Adrenal gland (tissue), 12 donors: ENCODE measurements around the gene GATA1. TPM values are rescaled to one million over a fixed set of nuclear protein-coding genes. Genes with fewer than 3 reads are reported as not detected.

Experiments
- DNase-seq, 7 donors: peaks; one replicate each; pipeline ENCODE4 v3.0.0-alpha.2; 2019 to 2020
- H3K27ac ChIP-seq, 5 donors: fragments of 200-600 bp; sonication (generic) in 4 of 5; 1 replicate in 3 of 5; 2 replicates in 2 of 5; pipeline versions ENCODE4 v1.5.1 to v1.8.0; 2016 to 2020; ENCODE audit warnings: mild to moderate bottlenecking in 1 of 5
- H3K27me3 ChIP-seq: fragments of 200-600 bp; 2 replicates; pipeline ENCODE4 v1.8.0; 2021
- H3K36me3 ChIP-seq, 2 donors: fragments of 200-600 bp; replicated peaks in 1 of 2; 1 replicate in 1 of 2; 2 replicates in 1 of 2; pipeline versions ENCODE4 v1.5.1 to v1.8.0; 2018 to 2022
- H3K4me1 ChIP-seq, 2 donors: fragments of 200-600 bp; replicated peaks in 1 of 2; 1 replicate in 1 of 2; 2 replicates in 1 of 2; pipeline versions ENCODE4 v1.5.1 to v1.8.0; 2018 to 2021
- H3K4me3 ChIP-seq, 4 donors: fragments of 200-600 bp; sonication (generic) in 3 of 4; one replicate each; pipeline ENCODE4 v1.5.1; 2016 to 2018
- H3K9me3 ChIP-seq, 3 donors: fragments of 200-600 bp; sonication (generic) in 1 of 3; replicated peaks in 1 of 3; 1 replicate in 2 of 3; 2 replicates in 1 of 3; pipeline versions ENCODE4 v1.5.1 to v1.8.0; 2016 to 2021
- POLR2A ChIP-seq, 2 donors: fragments of 450-650 bp; IDR thresholded peaks; one replicate each; pipeline ENCODE4 v1.6.1; 2017; ENCODE audit warnings: antibody characterized with exemption in 2 of 2, mild to moderate bottlenecking in 2 of 2, moderate library complexity in 1 of 2
- WGBS, 4 donors: extraction: QIAGEN DNeasy Blood & Tissue Kit in 2 of 4; methylation state at CpG; one replicate each; pipeline versions ENCODE4 v1.1.5 to v1.1.7; 2013 to 2017; 5-methylcytosine and 5-hydroxymethylcytosine counted together
- intact Hi-C, 2 donors: fragments of 100-400 bp; cut with DNase I; formaldehyde crosslinking; loops; one replicate each; pipeline versions ENCODE4 v1.14.1 to v1.15.0; 2022 to 2023
- polyA plus RNA-seq, 3 donors: library from polyadenylated mRNA; stranded (reverse); fragments of 200-250 nt in 2 of 3; fragments of 350-450 nt in 1 of 3; fragmentation: Illumina TruSeq in 1 of 3; extraction: RNeasy Lipid Tissue Mini Kit (QIAGEN cat#74804) in 1 of 3; gene quantifications; one replicate each; pipeline ENCODE4 v1.2.3, GENCODE V29; 2013 to 2014
- total RNA-seq, 9 donors: library from RNA; depleted of rRNA in 4 of 9; stranded (reverse); fragments of >200 nt in 4 of 9; fragments of 120-200 nt in 1 of 9; fragmentation: NEBNext Ultra II Directional in 1 of 9; extraction: Animal tissue kit (Norgen Biotek cat#: 25700) in 1 of 9; gene quantifications; one replicate each; pipeline versions ENCODE4 v1.1.0 to v1.2.4, GENCODE V29; 2013 to 2023
- TF ChIP-seq, protein P1 (sequence below), 6 experiments: fragments of 450-650 bp in 4 of 6; fragments of 200-600 bp in 2 of 6; sonication (generic) in 1 of 6; IDR thresholded peaks; 1 replicate in 5 of 6; 2 replicates in 1 of 6; pipeline versions ENCODE4 v1.5.1 to v1.8.0; 2016 to 2021; ENCODE audit warnings: antibody characterized with exemption in 6 of 6, mild to moderate bottlenecking in 2 of 6, moderate library complexity in 1 of 6
- donor health status: healthy with polysubstance abuse.
- donor health status: Bipolar disorder and iron deficiency.
- donor health status: DM: yes; HTN: yes; CAD: no.
- donor health status: DM: no; HTN: no; CAD: no.
- donor health status: DM: no; HTN: no; CAD: no.
- donor health status: DM: yes; HTN: yes; CAD: no.

GATA1 gene
- total and polyA plus RNA-seq, 12 donors = 0.27 to 0.43 (median 0.33) TPM; not detected in 9

DNA sequence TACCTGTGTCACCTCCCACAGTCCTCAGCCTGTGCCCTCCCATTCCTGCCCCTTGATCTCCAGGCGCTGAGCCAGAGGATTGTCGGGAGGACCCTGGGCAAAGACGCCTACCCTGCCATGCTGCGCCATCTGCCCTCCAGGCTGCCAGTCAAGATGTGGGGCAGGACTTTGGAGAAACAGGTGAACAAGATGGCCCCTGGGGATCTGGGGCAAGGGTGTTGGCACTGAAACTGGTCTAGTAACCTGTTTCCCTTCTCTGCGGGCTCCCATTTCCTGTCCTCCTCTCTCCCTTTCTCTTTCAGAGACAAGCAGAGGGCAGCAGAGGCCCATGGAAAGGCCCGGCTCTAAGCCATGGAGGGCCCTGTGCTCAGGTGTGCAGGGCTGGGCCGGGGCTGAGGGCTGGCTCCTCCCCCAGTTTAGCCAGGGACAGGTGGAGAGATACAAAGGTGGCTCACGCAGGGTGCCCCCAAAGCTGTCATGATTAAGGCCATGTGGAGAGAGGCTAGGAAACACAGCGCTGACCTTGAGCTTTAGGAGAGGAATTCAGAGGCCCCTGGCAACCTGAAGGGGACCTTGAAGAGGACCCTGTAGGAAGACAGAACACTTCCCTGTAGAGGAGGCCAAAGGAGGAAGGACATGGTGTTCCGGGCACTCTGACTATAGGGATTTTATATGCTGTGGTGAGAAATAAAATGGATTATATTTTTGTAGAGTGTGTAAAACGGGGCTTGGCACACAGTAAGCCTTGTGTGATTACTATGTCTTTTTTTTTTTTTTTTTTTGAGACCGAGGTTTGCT, 24.5 kb upstream of the GATA1 start, which contains the start of gene GLOD5:
GLOD5 (plus strand) TSS at position 74 of the 798 bp plus-strand sequence; CDS start at position 118, 44 bp downstream.
- peak in 4 of 7 donors; percentile 3 to 24 (median 18) for DNase-seq
- intact Hi-C loops = no loop called here
- H3K4me1 ChIP-seq = no peaks in the 10 kb centered on the region

DNA sequence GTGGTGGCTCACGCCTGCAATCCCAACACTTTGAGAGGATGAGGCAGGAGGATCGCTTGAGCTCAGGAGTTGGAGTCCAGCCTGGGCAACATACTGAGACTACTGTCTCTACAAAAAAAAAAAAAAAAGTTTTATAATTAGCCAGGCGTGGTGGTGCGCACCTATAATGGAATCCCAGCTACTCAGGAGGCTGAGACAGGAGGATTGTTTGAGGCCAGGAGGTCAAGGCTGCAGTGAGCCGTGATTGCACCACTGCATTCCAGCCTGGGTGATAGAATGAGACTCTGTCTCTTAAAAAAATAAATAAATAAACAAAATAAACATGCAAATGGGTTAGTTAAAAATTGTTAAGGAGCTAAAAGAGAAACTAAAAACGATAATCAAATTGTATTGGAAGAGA, 17.2 kb upstream of the GATA1 start:
- no peak for TF ChIP-seq POLR2A (IDR thresholded peaks at IDR 0.05)
- TF ChIP-seq, protein P1, sequence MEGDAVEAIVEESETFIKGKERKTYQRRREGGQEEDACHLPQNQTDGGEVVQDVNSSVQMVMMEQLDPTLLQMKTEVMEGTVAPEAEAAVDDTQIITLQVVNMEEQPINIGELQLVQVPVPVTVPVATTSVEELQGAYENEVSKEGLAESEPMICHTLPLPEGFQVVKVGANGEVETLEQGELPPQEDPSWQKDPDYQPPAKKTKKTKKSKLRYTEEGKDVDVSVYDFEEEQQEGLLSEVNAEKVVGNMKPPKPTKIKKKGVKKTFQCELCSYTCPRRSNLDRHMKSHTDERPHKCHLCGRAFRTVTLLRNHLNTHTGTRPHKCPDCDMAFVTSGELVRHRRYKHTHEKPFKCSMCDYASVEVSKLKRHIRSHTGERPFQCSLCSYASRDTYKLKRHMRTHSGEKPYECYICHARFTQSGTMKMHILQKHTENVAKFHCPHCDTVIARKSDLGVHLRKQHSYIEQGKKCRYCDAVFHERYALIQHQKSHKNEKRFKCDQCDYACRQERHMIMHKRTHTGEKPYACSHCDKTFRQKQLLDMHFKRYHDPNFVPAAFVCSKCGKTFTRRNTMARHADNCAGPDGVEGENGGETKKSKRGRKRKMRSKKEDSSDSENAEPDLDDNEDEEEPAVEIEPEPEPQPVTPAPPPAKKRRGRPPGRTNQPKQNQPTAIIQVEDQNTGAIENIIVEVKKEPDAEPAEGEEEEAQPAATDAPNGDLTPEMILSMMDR (IDR thresholded peaks at IDR 0.05) = no peak
- H3K27ac ChIP-seq = no peak overlapping the region
- no peaks in the 10 kb centered on the region for H3K36me3 ChIP-seq
- WGBS, 4 donors = 75 to 80% (median 78%) methylated on average over 6 of the region's 6 CpGs
- peaks cover 29% of the 10 kb centered on the region for H3K27me3 ChIP-seq
- intact Hi-C loops = no loop called here
- H3K9me3 ChIP-seq = no peaks in the 10 kb centered on the region
- no peak for DNase-seq
- H3K4me1 ChIP-seq = no peaks in the 10 kb centered on the region
- H3K4me3 ChIP-seq = no peak overlapping the region

More for the DNA sequence above, 24.5 kb upstream of the GATA1 start, which contains the start of gene GLOD5:
- Histone ChIP-seq H3K27ac (no peak within 1 kb of the TSS), H3K36me3 (no peaks in the 10 kb centered on the region), H3K4me3 (no peak within 1 kb of the TSS), H3K9me3 (no peaks in the 10 kb centered on the region), H3K27me3 (peaks cover 37% of the 10 kb centered on the region)
- WGBS, 4 donors = 24 to 65% (median 46%) methylated on average over 6 to 12 of the region's 12 CpGs
- TF ChIP-seq POLR2A (IDR thresholded peaks at IDR 0.05) = no peak
- TF ChIP-seq, protein P1 (IDR thresholded peaks at IDR 0.05) = peak in 1 of 6 experiments; percentile 12

DNA sequence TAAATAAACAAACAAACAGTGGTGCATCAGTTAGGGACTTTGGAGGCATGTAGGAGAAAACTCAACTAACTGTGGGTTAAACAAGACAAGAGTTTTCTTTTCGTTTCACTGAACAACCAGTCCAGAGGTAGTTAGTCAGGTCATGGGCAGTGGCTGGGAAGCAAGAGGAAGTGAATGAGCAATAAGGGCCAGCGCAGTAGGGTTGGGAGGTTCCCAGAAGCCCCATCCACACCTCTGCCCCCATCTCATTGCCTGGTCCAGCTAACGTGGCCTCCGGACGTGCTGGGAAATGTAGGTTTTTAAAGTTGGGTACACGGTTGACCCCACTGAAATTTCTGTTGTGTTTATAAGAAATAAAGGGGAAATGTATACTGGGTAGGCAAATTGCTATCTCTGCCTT, 16.1 kb upstream of the GATA1 start:
- Histone ChIP-seq H3K27me3 (peaks cover 29% of the 10 kb centered on the region), H3K4me3 (no peak overlapping the region), H3K27ac (no peak overlapping the region), H3K4me1 (no peaks in the 10 kb centered on the region), H3K36me3 (no peaks in the 10 kb centered on the region), H3K9me3 (no peaks in the 10 kb centered on the region)
- TF ChIP-seq POLR2A (IDR thresholded peaks at IDR 0.05) = no peak
- TF ChIP-seq, protein P1 (IDR thresholded peaks at IDR 0.05) = no peak
- intact Hi-C loops = no loop called here
- 74 to 77% (median 75%) methylated on average over 6 of the region's 6 CpGs for WGBS, 4 donors
- no peak for DNase-seq

DNA sequence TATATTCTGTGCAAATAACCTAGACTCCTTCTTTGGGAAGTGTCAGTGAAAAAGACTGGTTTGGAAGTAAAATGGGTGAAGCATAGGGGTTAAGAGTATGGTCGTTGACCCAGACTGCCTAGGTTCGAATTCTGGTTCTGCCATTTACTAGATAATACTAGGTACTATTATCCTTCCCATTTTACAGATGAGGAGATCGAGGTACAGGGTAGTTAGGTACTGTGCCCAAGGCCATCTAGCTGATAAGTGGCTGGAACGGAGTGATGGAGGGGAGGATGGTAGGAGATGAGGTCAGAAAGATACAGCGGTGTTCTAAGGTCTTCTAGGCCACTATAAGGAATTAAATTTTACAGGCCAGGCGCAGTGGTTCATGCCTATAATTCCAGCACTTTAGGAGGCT, 13.8 kb upstream of the GATA1 start:
- H3K4me1 ChIP-seq = no peaks in the 10 kb centered on the region
- H3K27ac ChIP-seq = no peak overlapping the region
- intact Hi-C loops = no loop called here
- H3K27me3 ChIP-seq = peaks cover 22% of the 10 kb centered on the region
- TF ChIP-seq, protein P1 (IDR thresholded peaks at IDR 0.05) = no peak
- TF ChIP-seq POLR2A (IDR thresholded peaks at IDR 0.05) = no peak
- WGBS, 4 donors = 76 to 80% (median 80%) methylated on average over 6 of the region's 6 CpGs
- no peaks in the 10 kb centered on the region for H3K36me3 ChIP-seq
- DNase-seq = no peak
- H3K9me3 ChIP-seq = no peaks in the 10 kb centered on the region
- no peak overlapping the region for H3K4me3 ChIP-seq
